Measurements from ENCODE around the gene TAMALIN. TPM values are rescaled to one million over a fixed set of nuclear protein-coding genes. Genes with fewer than 3 reads are reported as not detected.
A peak's percentile ranks its signal among the peaks of the same experiment; 100 is the strongest.
"Not testable (repeated sequence)": the region's sequence is repeated elsewhere in the genome, so short reads cannot be mapped to it uniquely, and the experiment has no call there.

Gene TAMALIN
- polyA plus RNA-seq, 3 donors from 2014 or later: 1.1 to 3.1 (median 1.2) TPM

GRCh38 chr12:51972849-51973273, 33.9 kb upstream of the TAMALIN start:
- H3K9me3 Mint-ChIP-seq: no peaks in the 10 kb centered on the region
- peak overlapping the region; percentile 62 to 93 (median 82) for H3K27ac Mint-ChIP-seq
- peaks cover 0 to 3% (median 2%) of the 10 kb centered on the region in 3 donors for H3K27me3 Mint-ChIP-seq (ENCODE audit: low read depth in 3 of 3)
- peaks cover 9 to 18% (median 13%) of the 10 kb centered on the region in 3 donors for H3K36me3 Mint-ChIP-seq
- H3K4me3 Mint-ChIP-seq: peak overlapping the region; percentile 68 to 81 (median 74)
- DNase-seq: peak; percentile 74 to 78 (median 76)
- peaks cover 68 to 77% of the 10 kb centered on the region in 2 donors for H3K4me1 Mint-ChIP-seq

GRCh38 chr12:51973560-51973959, 33.2 kb upstream of the TAMALIN start:
- Mint-ChIP-seq H3K4me1 (peaks cover 68 to 77% of the 10 kb centered on the region in 2 donors), H3K27ac (peak overlapping the region in 5 of 6 donors; percentile 2 to 83 (median 39)), H3K9me3 (no peaks in the 10 kb centered on the region)

GRCh38 chr12:51974646-51975045, 32.1 kb upstream of the TAMALIN start:
- Mint-ChIP-seq H3K27me3 (ENCODE audit: low read depth in 3 of 3) (peaks cover 0 to 4% (median 3%) of the 10 kb centered on the region in 3 donors), H3K4me1 (peaks cover 65 to 73% of the 10 kb centered on the region in 2 donors), H3K27ac (peak overlapping the region in 3 of 6 donors; percentile 7 to 56 (median 47)), H3K9me3 (no peaks in the 10 kb centered on the region), H3K36me3 (peaks cover 9 to 24% (median 13%) of the 10 kb centered on the region in 3 donors), H3K4me3 (peak overlapping the region; percentile 10 to 74 (median 47))
- no peak for DNase-seq

More at GRCh38 chr12:51973560-51973959, 33.2 kb upstream of the TAMALIN start:
- peak overlapping the region; percentile 47 to 81 (median 74) for H3K4me3 Mint-ChIP-seq
- no peak for DNase-seq
- peaks cover 0 to 4% (median 3%) of the 10 kb centered on the region in 3 donors for H3K27me3 Mint-ChIP-seq (ENCODE audit: low read depth in 3 of 3)
- peaks cover 9 to 24% (median 13%) of the 10 kb centered on the region in 3 donors for H3K36me3 Mint-ChIP-seq

GRCh38 chr12:51975196-51975595, 31.6 kb upstream of the TAMALIN start:
- Mint-ChIP-seq H3K27me3 (ENCODE audit: low read depth in 3 of 3) (peaks cover 0 to 3% (median 2%) of the 10 kb centered on the region in 3 donors), H3K4me3 (peak overlapping the region in 2 of 5 donors; percentile 23 to 68), H3K9me3 (no peaks in the 10 kb centered on the region), H3K36me3 (peaks cover 10 to 24% (median 13%) of the 10 kb centered on the region in 3 donors), H3K4me1 (peaks cover 60 to 70% of the 10 kb centered on the region in 2 donors), H3K27ac (peak overlapping the region in 1 of 6 donors; percentile 41)
- no peak for DNase-seq

- no peak overlapping the region for H3K27ac Mint-ChIP-seq
- H3K4me1 Mint-ChIP-seq: peaks cover 46 to 61% of the 10 kb centered on the region in 2 donors
- H3K4me3 Mint-ChIP-seq: no peak overlapping the region
- H3K36me3 Mint-ChIP-seq: peaks cover 16 to 29% (median 17%) of the 10 kb centered on the region in 3 donors
- H3K9me3 Mint-ChIP-seq: no peaks in the 10 kb centered on the region
- no peak for DNase-seq
- peaks cover 0 to 6% (median 2%) of the 10 kb centered on the region in 3 donors for H3K27me3 Mint-ChIP-seq (ENCODE audit: low read depth in 3 of 3)
Measured at GRCh38 chr12:51976376-51977160, 30.2 kb upstream of the TAMALIN start.

GRCh38 chr12:51977320-51977753, 29.4 kb upstream of the TAMALIN start:
- Mint-ChIP-seq H3K36me3 (peaks cover 17 to 34% (median 21%) of the 10 kb centered on the region in 3 donors), H3K4me1 (peaks cover 39 to 54% of the 10 kb centered on the region in 2 donors)

GRCh38 chr12:51979306-51979705, 27.4 kb upstream of the TAMALIN start:
- not testable (repeated sequence) for H3K27me3 Mint-ChIP-seq (ENCODE audit: low read depth in 3 of 3); H3K9me3 Mint-ChIP-seq; H3K4me3 Mint-ChIP-seq; DNase-seq; H3K27ac Mint-ChIP-seq
- Mint-ChIP-seq H3K4me1 (peaks cover 19 to 34% of the 10 kb centered on the region in 2 donors), H3K36me3 (peaks cover 20 to 43% (median 28%) of the 10 kb centered on the region in 3 donors)

More at GRCh38 chr12:51977320-51977753, 29.4 kb upstream of the TAMALIN start:
- Mint-ChIP-seq H3K27ac (no peak overlapping the region), H3K9me3 (no peaks in the 10 kb centered on the region), H3K27me3 (ENCODE audit: low read depth in 3 of 3) (peaks cover 0 to 6% (median 2%) of the 10 kb centered on the region in 3 donors), H3K4me3 (no peak overlapping the region)
- DNase-seq: no peak

- no peak overlapping the region for H3K4me3 Mint-ChIP-seq
Measured at GRCh38 chr12:51980051-51980808, 26.5 kb upstream of the TAMALIN start.

GRCh38 chr12:51980809-51981127, 26.0 kb upstream of the TAMALIN start:
- Mint-ChIP-seq H3K27ac (no peak overlapping the region), H3K36me3 (peaks cover 21 to 46% (median 34%) of the 10 kb centered on the region in 3 donors), H3K9me3 (no peaks in the 10 kb centered on the region), H3K4me1 (peaks cover 4 to 19% of the 10 kb centered on the region in 2 donors), H3K27me3 (ENCODE audit: low read depth in 3 of 3) (peaks cover 0 to 6% (median 2%) of the 10 kb centered on the region in 3 donors), H3K4me3 (no peak overlapping the region)
- DNase-seq: no peak

More at GRCh38 chr12:51980051-51980808, 26.5 kb upstream of the TAMALIN start:
- peak; percentile 62 to 68 (median 66) for DNase-seq
- peaks cover 10 to 25% of the 10 kb centered on the region in 2 donors for H3K4me1 Mint-ChIP-seq
- H3K27ac Mint-ChIP-seq: peak overlapping the region in 1 of 6 donors; percentile 50
- peaks cover 21 to 45% (median 29%) of the 10 kb centered on the region in 3 donors for H3K36me3 Mint-ChIP-seq
- H3K9me3 Mint-ChIP-seq: no peaks in the 10 kb centered on the region
- peaks cover 0 to 6% (median 2%) of the 10 kb centered on the region in 3 donors for H3K27me3 Mint-ChIP-seq (ENCODE audit: low read depth in 3 of 3)

- H3K27me3 Mint-ChIP-seq (ENCODE audit: low read depth in 3 of 3): peaks cover 0 to 4% (median 0%) of the 10 kb centered on the region in 3 donors
- H3K27ac Mint-ChIP-seq: no peak overlapping the region
- H3K36me3 Mint-ChIP-seq: peaks cover 15 to 31% (median 26%) of the 10 kb centered on the region in 3 donors
- peaks cover 0 to 8% of the 10 kb centered on the region in 2 donors for H3K4me1 Mint-ChIP-seq
- no peaks in the 10 kb centered on the region for H3K9me3 Mint-ChIP-seq
- H3K4me3 Mint-ChIP-seq: no peak overlapping the region
- no peak for DNase-seq
Measured at GRCh38 chr12:51984657-51985056, 22.1 kb upstream of the TAMALIN start.

GRCh38 chr12:51985154-51985835, 21.5 kb upstream of the TAMALIN start:
- H3K36me3 Mint-ChIP-seq: peaks cover 14 to 30% (median 24%) of the 10 kb centered on the region in 3 donors
- peaks cover 0 to 4% of the 10 kb centered on the region in 2 donors for H3K4me1 Mint-ChIP-seq
- DNase-seq: no peak
- H3K4me3 Mint-ChIP-seq: no peak overlapping the region
- H3K27ac Mint-ChIP-seq: no peak overlapping the region
- H3K27me3 Mint-ChIP-seq (ENCODE audit: low read depth in 3 of 3): peaks cover 0 to 4% (median 0%) of the 10 kb centered on the region in 3 donors
- no peaks in the 10 kb centered on the region for H3K9me3 Mint-ChIP-seq

- no peak for DNase-seq
- Mint-ChIP-seq H3K36me3 (peaks cover 11 to 25% (median 25%) of the 10 kb centered on the region in 3 donors), H3K9me3 (no peaks in the 10 kb centered on the region), H3K27ac (no peak overlapping the region), H3K4me3 (no peak overlapping the region), H3K4me1 (no peaks in the 10 kb centered on the region), H3K27me3 (ENCODE audit: low read depth in 3 of 3) (no peaks in the 10 kb centered on the region)
Measured at GRCh38 chr12:51986834-51987233, 19.9 kb upstream of the TAMALIN start.

GRCh38 chr12:51992246-51992645, 14.5 kb upstream of the TAMALIN start:
- no peak overlapping the region for H3K4me3 Mint-ChIP-seq
- H3K27ac Mint-ChIP-seq: peak overlapping the region in 1 of 6 donors; percentile 19
- no peaks in the 10 kb centered on the region for H3K9me3 Mint-ChIP-seq
- peaks cover 3 to 12% (median 4%) of the 10 kb centered on the region in 3 donors for H3K36me3 Mint-ChIP-seq
- no peak for DNase-seq
- H3K27me3 Mint-ChIP-seq (ENCODE audit: low read depth in 3 of 3): peaks cover 0 to 8% (median 0%) of the 10 kb centered on the region in 3 donors
- peaks cover 3 to 5% of the 10 kb centered on the region in 2 donors for H3K4me1 Mint-ChIP-seq
